Osteoblast (primary cell): Measurements from ENCODE around the gene TMEM63C. TPM values are rescaled to one million over a fixed set of nuclear protein-coding genes. Genes with fewer than 3 reads are reported as not detected.

Experiments
- DNase-seq: peaks from one replicate; pipeline ENCODE4 v3.0.0; 2011; ENCODE audit warnings: low spot score, mixed read lengths; ENCODE audit not compliant: insufficient read length; ENCODE audit errors: missing footprints
- H2AFZ ChIP-seq: 2 replicates; pipeline ENCODE4 v1.6.0; 2011; ENCODE audit warnings: mild to moderate bottlenecking, low read length
- H3K27ac ChIP-seq: 2 replicates; pipeline ENCODE4 v1.5.1; 2011; ENCODE audit warnings: mild to moderate bottlenecking, low read depth, low read length, moderate library complexity
- H3K27me3 ChIP-seq: 2 replicates; pipeline ENCODE4 v1.6.0; 2012; ENCODE audit warnings: mild to moderate bottlenecking, control low read depth, inconsistent platforms, low read length, moderate library complexity; ENCODE audit not compliant: insufficient read depth
- H3K36me3 ChIP-seq: 2 replicates; pipeline ENCODE4 v1.5.1; 2011; ENCODE audit warnings: mild to moderate bottlenecking, low read length, control low read depth, moderate library complexity; ENCODE audit not compliant: insufficient read depth
- H3K4me1 ChIP-seq: 2 replicates; pipeline ENCODE4 v1.5.1; 2011; ENCODE audit warnings: mild to moderate bottlenecking, low read length, control low read depth, moderate library complexity; ENCODE audit not compliant: insufficient read depth
- H3K4me2 ChIP-seq: 2 replicates; pipeline ENCODE4 v1.6.0; 2011; ENCODE audit warnings: mild to moderate bottlenecking, low read length; ENCODE audit not compliant: insufficient read depth
- H3K4me3 ChIP-seq: fragments of 200-600 bp; sonication (generic); 3 replicates; pipeline ENCODE4 v1.5.1; 2012; ENCODE audit warnings: mild to moderate bottlenecking, low read length, inconsistent platforms; ENCODE audit not compliant: insufficient read depth
- H3K79me2 ChIP-seq: 2 replicates; pipeline ENCODE4 v1.6.0; 2012; ENCODE audit warnings: mild to moderate bottlenecking, low read length, control low read depth, inconsistent platforms; ENCODE audit not compliant: insufficient read depth
- H3K9me3 ChIP-seq: 2 replicates; pipeline ENCODE4 v1.5.1; 2011; ENCODE audit warnings: low read depth, low read length, control low read depth
- H4K20me1 ChIP-seq: 2 replicates; pipeline ENCODE4 v1.6.0; 2012; ENCODE audit warnings: mild to moderate bottlenecking, low read length, control low read depth; ENCODE audit not compliant: insufficient read depth
- CTCF ChIP-seq: IDR thresholded peaks from 2 replicates; pipeline ENCODE4 v1.5.1; 2011; ENCODE audit warnings: mild to moderate bottlenecking, low read depth, low read length, moderate library complexity; ENCODE audit errors: extremely low read depth
- total RNA-seq: library from RNA; depleted of rRNA; stranded (reverse); fragments of >200 nt; gene quantifications from 2 replicates; pipeline ENCODE4 v1.2.3, GENCODE V29; 2012

TMEM63C gene
- total RNA-seq, 1 donor = 0.72 TPM

DNA sequence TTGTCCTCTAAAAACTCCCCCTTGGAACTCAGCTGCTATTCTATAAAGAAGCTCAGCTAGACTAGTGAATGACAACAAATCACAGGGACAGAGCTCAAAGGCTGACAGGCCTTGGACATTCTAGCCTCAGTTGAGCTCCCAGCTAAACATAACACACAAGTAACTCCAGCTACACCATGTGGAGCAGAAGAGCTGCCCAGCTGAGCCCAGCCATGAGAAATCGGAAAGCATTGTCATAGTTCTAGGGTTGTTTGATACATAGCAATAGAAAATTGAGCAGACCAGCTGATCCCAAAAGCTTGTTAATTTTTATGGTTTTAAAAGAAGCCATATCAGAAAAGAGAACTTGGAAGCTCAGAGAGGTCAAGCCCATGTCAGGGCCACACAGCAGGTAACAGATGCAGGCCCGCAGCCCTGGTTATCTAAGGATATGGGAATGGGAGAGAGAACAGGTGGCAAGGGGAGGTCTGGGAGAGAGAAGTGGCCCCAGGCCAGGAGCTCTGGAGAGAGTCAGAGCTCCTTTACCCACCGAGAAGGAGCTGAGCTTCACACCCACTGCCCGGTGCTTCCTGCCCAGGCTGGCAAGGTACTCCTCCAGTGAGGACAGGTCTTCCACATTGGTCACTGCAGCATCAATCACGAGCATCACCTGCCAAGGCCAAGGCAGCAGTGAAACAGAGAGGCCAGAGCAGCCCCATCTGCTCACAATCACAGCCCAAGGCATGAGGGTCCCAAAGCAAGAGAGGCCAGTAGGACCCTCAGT is 86.5 kb downstream of the TMEM63C start:
- Histone ChIP-seq H3K4me3 (no peak overlapping the region), H3K4me1 (no peaks in the 10 kb centered on the region), H3K36me3 (no peaks in the 10 kb centered on the region), H3K79me2 (no peaks in the 10 kb centered on the region), H3K9me3 (peaks cover 2% of the 10 kb centered on the region), H2AFZ (no peak overlapping the region), H3K27me3 (peaks cover 11% of the 10 kb centered on the region), H3K27ac (no peak overlapping the region), H3K4me2 (no peak overlapping the region), H4K20me1 (no peaks in the 10 kb centered on the region)
- peak; percentile 68 for DNase-seq
- TF ChIP-seq CTCF = no peak

DNA sequence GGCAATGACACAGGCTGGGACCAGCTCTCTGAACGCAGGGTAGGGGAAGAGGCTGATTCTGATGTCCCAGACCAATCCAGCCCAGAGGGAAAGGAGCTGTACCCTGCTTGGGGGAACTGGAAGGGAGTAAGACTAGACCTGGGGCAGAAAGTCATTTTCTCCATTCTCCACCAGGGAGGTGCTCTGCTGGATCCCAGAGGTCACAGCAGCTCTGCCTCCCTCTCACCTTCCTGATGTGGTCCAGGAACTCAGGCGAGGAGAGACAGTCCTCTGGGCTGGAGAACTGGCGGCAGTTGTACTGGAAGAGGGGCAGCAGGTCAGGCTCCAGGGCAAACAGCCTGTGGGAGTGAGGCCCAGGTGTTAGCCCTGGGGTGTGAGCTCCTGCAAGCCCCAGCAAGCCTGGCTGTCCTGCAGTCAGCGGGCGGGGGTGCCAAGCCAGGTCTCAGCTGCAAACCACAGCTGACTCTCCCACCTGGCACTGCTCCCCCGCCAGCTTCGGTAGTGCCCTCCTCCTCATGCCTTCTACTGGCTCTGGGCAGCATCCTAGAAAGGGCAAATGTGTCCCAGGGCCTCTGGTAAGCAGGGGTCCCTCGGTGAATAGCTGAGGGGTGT is 87.5 kb downstream of the TMEM63C start:
- no peak for TF ChIP-seq CTCF

DNA sequence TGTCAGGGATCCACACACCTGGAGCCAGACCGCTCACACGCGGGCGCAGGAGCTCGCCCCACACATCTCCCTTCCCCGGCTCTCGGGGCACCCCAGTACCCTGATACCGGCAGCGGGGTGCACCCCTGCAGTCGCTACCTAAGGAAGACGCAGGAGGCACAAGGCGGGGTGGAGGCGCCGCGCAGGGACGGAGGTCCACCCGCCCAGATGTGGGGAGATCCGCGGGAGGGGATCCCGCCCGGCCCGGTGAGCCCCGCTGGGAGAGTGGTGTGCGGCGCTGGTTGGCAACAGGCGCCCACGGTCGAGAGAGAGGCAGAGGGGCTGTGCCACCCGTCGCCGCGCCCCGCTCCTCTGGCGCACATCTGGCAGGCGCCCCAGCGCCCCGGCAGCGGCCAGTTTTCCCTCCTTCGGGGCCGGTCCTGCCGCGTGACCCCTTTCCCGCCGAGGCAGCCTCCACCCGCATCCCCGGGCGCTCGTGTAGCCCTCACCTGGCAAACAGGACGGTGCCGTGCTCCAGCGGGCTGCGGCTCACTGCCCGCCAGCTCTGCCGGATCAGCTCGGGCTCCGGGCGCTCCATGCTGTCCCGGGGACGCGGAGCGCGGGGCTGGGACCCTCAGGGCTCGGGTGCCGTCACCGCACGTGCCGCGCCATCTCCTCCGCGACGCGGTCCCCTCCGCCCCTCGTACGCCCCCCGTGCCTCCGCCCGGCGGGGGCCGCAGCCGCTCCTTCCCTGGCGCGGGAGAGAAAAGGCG is 88.9 kb downstream of the TMEM63C start:
- no peak for TF ChIP-seq CTCF
- Histone ChIP-seq H3K9me3 (peaks cover 2% of the 10 kb centered on the region), H3K36me3 (no peaks in the 10 kb centered on the region), H3K27ac (no peak overlapping the region), H3K27me3 (peaks cover 11% of the 10 kb centered on the region), H3K4me2 (no peak overlapping the region), H2AFZ (no peak overlapping the region), H3K4me1 (no peaks in the 10 kb centered on the region), H3K4me3 (no peak overlapping the region), H4K20me1 (no peaks in the 10 kb centered on the region), H3K79me2 (no peaks in the 10 kb centered on the region)
- peak; percentile 84 for DNase-seq

More for the DNA sequence above, 87.5 kb downstream of the TMEM63C start:
- Histone ChIP-seq H3K36me3 (no peaks in the 10 kb centered on the region), H3K4me3 (no peak overlapping the region), H3K27ac (no peak overlapping the region), H3K27me3 (peaks cover 11% of the 10 kb centered on the region), H3K4me2 (no peak overlapping the region), H4K20me1 (no peaks in the 10 kb centered on the region), H2AFZ (no peak overlapping the region), H3K79me2 (no peaks in the 10 kb centered on the region), H3K4me1 (no peaks in the 10 kb centered on the region), H3K9me3 (peaks cover 2% of the 10 kb centered on the region)
- peak; percentile 83 for DNase-seq
